Hepatic stellate cell (primary cell): ENCODE results near the gene LRIT1.
A peak's percentile ranks its signal among the peaks of the same experiment; 100 is the strongest.
"Not testable (repeated sequence)": the region's sequence is repeated elsewhere in the genome, so short reads cannot be mapped to it uniquely, and the experiment has no call there.

Experiments used
- DNase-seq: peaks from one replicate; pipeline ENCODE4 v3.0.0; 2011; ENCODE audit warnings: low spot score

The LRIT1 gene, protein sequence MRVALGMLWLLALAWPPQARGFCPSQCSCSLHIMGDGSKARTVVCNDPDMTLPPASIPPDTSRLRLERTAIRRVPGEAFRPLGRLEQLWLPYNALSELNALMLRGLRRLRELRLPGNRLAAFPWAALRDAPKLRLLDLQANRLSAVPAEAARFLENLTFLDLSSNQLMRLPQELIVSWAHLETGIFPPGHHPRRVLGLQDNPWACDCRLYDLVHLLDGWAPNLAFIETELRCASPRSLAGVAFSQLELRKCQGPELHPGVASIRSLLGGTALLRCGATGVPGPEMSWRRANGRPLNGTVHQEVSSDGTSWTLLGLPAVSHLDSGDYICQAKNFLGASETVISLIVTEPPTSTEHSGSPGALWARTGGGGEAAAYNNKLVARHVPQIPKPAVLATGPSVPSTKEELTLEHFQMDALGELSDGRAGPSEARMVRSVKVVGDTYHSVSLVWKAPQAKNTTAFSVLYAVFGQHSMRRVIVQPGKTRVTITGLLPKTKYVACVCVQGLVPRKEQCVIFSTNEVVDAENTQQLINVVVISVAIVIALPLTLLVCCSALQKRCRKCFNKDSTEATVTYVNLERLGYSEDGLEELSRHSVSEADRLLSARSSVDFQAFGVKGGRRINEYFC

GRCh38 chr10:84241185-84241790, at the start of gene LRIT1:
TSS of gene LRIT1 (minus strand) at chr10:84241546. CDS start at chr10:84241439, 107 bp downstream.
- DNase-seq = no peak

GRCh38 chr10:84290235-84290634, 48.9 kb upstream of the LRIT1 start:
- no peak for DNase-seq

- DNase-seq = no peak
Observed at GRCh38 chr10:84289521-84290200, 48.3 kb upstream of the LRIT1 start.

GRCh38 chr10:84288151-84288550, 46.8 kb upstream of the LRIT1 start:
- DNase-seq = no peak

DNA sequence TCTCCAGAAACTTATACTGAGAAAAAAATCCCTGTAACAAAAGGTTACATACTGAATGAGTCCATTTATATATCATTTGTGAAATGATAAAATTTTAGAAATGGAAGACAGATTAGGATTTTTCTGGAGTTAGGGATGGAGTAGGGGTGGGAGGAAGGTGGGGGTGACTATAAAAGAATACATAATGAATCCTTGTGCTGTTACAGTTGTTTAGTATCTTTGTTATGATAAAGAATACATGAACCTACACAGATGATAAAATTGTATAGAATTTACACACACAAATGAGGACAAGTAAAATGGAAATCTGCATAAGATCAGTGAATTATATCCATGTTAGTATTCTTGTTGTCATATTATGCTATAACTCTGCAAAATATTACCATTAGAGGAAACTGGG, 45.3 kb upstream of the LRIT1 start:
- no peak for DNase-seq

- DNase-seq = not testable (repeated sequence)
Observed at GRCh38 chr10:84279876-84280475, 38.6 kb upstream of the LRIT1 start.

- no peak for DNase-seq
Observed at GRCh38 chr10:84270708-84271107, 29.4 kb upstream of the LRIT1 start.

DNA sequence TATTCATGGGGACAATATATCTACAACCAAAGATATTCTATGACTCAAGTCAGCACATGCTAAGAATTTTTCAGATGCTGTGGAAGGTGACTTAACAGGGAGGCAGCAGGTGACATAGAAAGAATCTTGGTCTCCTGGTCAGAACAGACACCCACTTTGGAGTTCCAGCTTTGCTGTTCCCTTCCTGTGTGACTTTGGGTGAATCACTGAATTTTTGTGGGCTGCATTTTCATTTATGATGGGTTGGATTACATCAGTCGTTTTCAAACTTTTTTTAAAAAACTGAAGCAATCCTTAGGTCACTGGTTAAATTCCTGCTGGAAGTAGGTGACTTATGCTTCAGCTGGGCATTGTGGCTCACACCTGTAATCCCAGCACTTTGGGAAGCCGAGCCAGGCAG, 28.4 kb upstream of the LRIT1 start:
- DNase-seq = peak; percentile 61

GRCh38 chr10:84269162-84269561, 27.8 kb upstream of the LRIT1 start:
- no peak for DNase-seq

GRCh38 chr10:84267503-84268126, 26.3 kb upstream of the LRIT1 start:
- peak; percentile 45 for DNase-seq

DNA sequence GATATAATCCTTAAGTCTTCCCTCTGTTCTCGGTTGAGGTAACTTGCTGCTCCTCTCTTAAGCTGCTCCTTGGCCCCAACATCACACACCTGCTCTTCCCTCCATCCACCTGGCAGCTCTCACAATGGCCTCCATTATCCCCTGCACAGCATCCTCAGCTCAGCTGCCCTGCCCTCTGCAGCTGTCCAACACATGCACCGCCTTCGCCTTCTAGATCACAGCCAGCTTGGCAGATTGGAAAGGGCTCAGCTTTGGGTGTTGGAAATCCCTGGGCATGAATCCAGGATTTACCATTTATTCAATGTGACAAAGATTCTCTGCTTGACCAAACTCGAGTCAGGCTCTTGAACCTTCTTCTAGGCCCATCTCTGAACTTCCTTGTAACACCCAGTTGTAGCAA, 24.1 kb upstream of the LRIT1 start:
- DNase-seq = no peak

- DNase-seq = peak; percentile 58
Observed at GRCh38 chr10:84264611-84265141, 23.3 kb upstream of the LRIT1 start.

- no peak for DNase-seq
Observed at GRCh38 chr10:84263716-84264115, 22.4 kb upstream of the LRIT1 start.

- DNase-seq = no peak
Observed at GRCh38 chr10:84262190-84262956, 21.0 kb upstream of the LRIT1 start.

GRCh38 chr10:84261236-84261915, 20.0 kb upstream of the LRIT1 start:
- no peak for DNase-seq

- DNase-seq = no peak
Observed at GRCh38 chr10:84258034-84258695, 16.8 kb upstream of the LRIT1 start.

- DNase-seq = no peak
Observed at GRCh38 chr10:84257343-84258020, 16.1 kb upstream of the LRIT1 start.

DNA sequence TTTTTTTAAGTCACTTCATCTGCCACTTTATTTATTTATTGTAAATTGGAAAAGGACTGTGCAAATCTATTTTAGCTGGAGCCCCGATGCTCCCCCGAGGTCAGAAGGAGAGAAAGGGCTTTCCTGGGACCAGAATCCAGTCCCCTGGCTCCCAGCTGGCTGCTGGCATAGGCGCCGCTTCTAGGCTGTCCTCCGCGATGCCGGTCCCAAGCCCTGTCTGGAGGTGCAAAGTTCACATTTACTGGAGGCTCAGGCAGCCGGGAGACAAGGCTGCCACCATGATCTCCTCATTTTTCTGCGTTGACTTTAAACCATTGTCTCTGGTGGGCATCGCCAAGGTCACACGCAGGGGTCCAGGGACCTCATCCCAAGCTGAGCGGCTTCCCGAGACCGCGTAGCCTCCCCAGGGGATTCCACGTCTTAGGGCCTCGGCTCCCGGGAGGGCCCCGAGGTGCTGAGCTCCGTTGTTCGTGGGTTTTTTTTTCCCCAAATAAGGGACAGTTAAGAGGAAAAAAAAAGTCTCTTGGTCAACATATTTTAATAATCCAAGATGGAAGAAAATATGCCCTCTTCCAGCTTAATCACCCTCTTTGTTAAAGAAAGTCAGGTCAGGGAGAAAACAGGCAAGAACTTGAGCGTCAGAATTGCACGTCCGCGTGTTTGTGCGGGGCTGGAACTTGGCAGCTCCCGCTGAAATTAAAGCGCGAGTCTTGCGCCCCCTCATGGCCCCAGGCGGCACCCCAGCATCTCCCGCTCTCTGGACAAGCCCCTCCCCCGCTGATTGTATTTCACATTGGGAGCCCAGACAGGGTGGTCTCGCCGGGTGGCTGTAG, 15.4 kb upstream of the LRIT1 start:
- DNase-seq = peak; percentile 49
